Measurements from ENCODE around the gene GLCCI1.
"Not testable (repeated sequence)": the region's sequence is repeated elsewhere in the genome, so short reads cannot be mapped to it uniquely, and the experiment has no call there.

The GLCCI1 gene

DNA sequence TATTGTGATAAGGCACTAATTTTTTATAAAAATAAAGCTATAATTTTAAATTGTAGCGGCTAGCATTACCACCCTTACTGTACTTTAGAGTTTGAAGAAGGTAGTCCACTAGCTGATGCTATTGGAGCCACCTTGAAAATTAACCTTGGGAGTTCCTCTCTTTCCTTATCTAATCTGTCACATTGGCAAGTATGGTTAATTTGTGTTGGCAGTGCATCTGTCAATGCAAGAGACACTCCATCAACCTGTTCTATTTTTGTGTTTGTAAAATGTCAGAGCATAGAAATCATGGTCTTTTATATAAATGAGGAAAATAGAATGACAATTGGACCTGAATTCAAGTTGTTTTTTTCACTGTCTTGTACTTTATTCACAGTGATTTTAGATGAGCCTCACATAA is 20.5 kb downstream of the GLCCI1 start:
- Histone ChIP-seq H3K4me1 (ENCODE audit: control insufficient read depth in 1 of 2, insufficient read depth in 1 of 2, low read depth in 1 of 2, low read length in 1 of 2) (peaks cover 18 to 38% of the 10 kb centered on the region in 2 experiments), H3K27ac (peak overlapping the region; percentile 62)

DNA sequence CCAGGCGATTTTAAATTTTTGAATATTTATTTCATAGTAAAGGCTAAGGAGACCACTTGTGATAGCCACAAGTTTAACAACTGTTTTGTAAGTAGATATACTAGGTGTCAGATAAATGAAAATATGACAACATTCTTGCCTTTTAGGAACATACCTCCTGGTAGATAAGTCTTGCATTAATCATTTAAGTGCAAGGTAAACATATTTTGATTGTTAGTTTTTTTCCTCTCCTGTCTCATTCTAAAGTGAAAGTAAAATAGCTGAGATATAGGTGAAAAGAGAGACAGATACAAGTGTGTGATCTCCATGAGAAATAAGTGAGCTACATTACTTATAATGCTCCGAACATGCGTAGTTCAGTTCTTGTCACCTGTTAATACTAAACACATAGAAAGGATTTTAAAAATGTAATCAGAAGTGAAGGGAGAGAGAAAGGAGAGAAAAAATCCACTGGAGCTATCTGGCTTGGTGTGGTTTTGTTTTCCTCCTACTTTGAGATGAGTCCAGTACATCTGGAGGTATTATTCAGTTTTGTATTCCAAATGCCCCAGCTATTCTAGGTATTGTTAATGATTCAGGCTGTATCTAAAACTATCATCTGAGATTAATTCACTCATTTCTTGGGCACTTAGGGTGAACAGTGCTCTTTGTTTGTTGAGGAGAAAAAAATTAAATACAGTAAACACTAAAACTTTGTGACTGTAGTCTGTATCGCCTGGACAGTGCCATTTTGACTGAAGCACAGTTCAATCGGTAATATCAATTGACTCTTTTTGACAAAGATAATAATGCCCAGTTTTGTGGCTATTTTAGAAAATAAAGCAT is 21.2 kb downstream of the GLCCI1 start:
- TF ChIP-seq, protein P1, sequence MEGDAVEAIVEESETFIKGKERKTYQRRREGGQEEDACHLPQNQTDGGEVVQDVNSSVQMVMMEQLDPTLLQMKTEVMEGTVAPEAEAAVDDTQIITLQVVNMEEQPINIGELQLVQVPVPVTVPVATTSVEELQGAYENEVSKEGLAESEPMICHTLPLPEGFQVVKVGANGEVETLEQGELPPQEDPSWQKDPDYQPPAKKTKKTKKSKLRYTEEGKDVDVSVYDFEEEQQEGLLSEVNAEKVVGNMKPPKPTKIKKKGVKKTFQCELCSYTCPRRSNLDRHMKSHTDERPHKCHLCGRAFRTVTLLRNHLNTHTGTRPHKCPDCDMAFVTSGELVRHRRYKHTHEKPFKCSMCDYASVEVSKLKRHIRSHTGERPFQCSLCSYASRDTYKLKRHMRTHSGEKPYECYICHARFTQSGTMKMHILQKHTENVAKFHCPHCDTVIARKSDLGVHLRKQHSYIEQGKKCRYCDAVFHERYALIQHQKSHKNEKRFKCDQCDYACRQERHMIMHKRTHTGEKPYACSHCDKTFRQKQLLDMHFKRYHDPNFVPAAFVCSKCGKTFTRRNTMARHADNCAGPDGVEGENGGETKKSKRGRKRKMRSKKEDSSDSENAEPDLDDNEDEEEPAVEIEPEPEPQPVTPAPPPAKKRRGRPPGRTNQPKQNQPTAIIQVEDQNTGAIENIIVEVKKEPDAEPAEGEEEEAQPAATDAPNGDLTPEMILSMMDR (IDR thresholded peaks at IDR 0.05): no peak
- peaks cover 12 to 31% of the 10 kb centered on the region in 2 experiments for H3K4me1 ChIP-seq (ENCODE audit: control insufficient read depth in 1 of 2, insufficient read depth in 1 of 2, low read depth in 1 of 2, low read length in 1 of 2)
- no peaks in the 10 kb centered on the region for H3K27me3 ChIP-seq
- no peaks in the 10 kb centered on the region for H3K36me3 ChIP-seq
- H3K27ac ChIP-seq: peak overlapping the region; percentile 62
- H3K9me3 ChIP-seq: no peaks in the 10 kb centered on the region
- no peak overlapping the region for H3K4me3 ChIP-seq (ENCODE audit: low read depth in 1 of 2, low read length in 1 of 2)

More for the DNA sequence above, 20.5 kb downstream of the GLCCI1 start:
- H3K27me3 ChIP-seq: no peaks in the 10 kb centered on the region
- H3K9me3 ChIP-seq: no peaks in the 10 kb centered on the region
- no peaks in the 10 kb centered on the region for H3K36me3 ChIP-seq
- TF ChIP-seq, protein P1 (IDR thresholded peaks at IDR 0.05): no peak
- no peak overlapping the region for H3K4me3 ChIP-seq (ENCODE audit: low read depth in 1 of 2, low read length in 1 of 2)

DNA sequence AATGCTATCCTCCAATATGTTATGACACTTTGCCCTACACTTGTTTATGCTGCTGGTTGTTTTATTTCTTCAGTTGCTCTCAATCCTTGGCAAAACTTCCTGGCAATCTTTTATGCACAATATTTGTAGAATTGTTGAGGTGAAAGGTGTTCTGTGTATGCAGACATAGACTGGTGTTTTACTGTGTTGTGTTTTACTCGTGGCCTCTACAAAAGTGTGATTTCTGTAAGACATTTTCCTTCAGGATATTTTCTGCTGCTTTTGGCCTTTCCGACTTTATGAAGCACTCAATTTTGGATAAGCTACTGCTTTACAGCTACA is 21.8 kb downstream of the GLCCI1 start:
- Histone ChIP-seq H3K9me3 (no peaks in the 10 kb centered on the region), H3K27me3 (no peaks in the 10 kb centered on the region), H3K27ac (peak overlapping the region; percentile 62), H3K4me3 (ENCODE audit: low read depth in 1 of 2, low read length in 1 of 2) (no peak overlapping the region), H3K36me3 (no peaks in the 10 kb centered on the region), H3K4me1 (ENCODE audit: control insufficient read depth in 1 of 2, insufficient read depth in 1 of 2, low read depth in 1 of 2, low read length in 1 of 2) (peaks cover 6 to 25% of the 10 kb centered on the region in 2 experiments)
- TF ChIP-seq, protein P1 (IDR thresholded peaks at IDR 0.05): no peak

DNA sequence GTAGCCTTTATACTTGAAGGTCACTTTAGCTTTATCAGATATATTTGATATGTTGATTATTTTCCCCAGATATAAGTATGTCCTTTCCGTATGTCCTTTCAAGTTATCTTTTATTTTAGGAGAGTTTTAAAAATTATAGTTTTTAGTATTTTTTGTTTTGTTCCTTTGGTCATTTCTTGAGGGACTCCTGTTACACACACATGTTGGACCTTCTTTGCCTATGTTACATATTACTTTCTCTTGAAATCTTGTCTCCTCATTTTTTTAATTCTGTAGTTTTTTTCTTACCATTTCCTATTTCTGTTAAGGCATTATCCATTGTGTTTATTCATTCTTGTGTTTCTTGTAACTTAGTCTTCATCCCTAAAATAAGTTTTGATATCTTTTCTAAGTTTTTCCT is 23.9 kb downstream of the GLCCI1 start:
- Histone ChIP-seq H3K4me3 (ENCODE audit: low read depth in 1 of 2, low read length in 1 of 2) (no peak overlapping the region), H3K9me3 (no peaks in the 10 kb centered on the region), H3K36me3 (no peaks in the 10 kb centered on the region), H3K27ac (no peak overlapping the region), H3K4me1 (ENCODE audit: control insufficient read depth in 1 of 2, insufficient read depth in 1 of 2, low read depth in 1 of 2, low read length in 1 of 2) (peaks cover 5 to 18% of the 10 kb centered on the region in 2 experiments), H3K27me3 (no peaks in the 10 kb centered on the region)
- TF ChIP-seq, protein P1 (IDR thresholded peaks at IDR 0.05): no peak

DNA sequence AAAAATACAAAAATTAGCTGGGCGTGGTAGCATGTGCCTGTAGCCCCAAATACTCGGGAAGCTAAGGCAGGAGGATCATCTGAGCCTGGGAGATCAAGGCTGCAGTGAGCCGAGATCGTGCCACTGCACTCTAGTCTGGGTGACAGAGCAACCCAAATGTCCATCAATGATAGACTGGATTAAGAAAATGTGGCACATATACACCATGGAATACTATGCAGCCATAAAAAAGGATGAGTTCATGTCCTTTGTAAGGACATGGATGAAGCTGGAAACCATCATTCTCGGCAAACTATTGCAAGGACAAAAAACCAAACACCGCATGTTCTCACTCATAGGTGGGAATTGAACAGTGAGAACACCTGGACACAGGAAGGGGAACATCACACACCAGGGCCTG is 26.8 kb downstream of the GLCCI1 start:
- H3K4me3 ChIP-seq (ENCODE audit: low read depth in 1 of 2, low read length in 1 of 2); H3K36me3 ChIP-seq; H3K27me3 ChIP-seq; H3K4me1 ChIP-seq (ENCODE audit: control insufficient read depth in 1 of 2, insufficient read depth in 1 of 2, low read depth in 1 of 2, low read length in 1 of 2); H3K9me3 ChIP-seq; H3K27ac ChIP-seq: not testable (repeated sequence)

DNA sequence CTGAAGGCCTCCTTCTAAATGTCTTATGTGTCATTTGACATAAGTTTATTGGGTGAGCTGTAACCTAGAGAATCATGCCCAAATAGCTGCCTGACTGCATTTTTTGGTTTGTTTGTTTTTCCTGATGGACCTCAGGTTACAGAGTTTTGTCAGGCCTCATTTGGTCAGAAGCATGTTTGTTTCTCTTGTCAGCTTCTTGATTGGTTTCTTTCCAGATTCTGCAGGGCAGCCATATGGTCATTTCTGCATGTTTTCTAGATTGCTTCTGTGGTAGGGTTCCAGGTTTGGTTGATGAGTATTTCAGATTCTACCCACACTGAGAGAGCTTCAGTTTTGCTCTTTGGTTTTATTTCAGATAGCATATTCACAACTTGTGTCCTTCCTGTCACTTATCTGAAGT is 28.0 kb downstream of the GLCCI1 start:
- H3K27ac ChIP-seq: peak overlapping the region; percentile 31
- H3K27me3 ChIP-seq: no peaks in the 10 kb centered on the region
- TF ChIP-seq, protein P1 (IDR thresholded peaks at IDR 0.05): no peak
- no peak overlapping the region for H3K4me3 ChIP-seq (ENCODE audit: low read depth in 1 of 2, low read length in 1 of 2)
- H3K36me3 ChIP-seq: no peaks in the 10 kb centered on the region
- no peaks in the 10 kb centered on the region for H3K9me3 ChIP-seq
- no peaks in the 10 kb centered on the region for H3K4me1 ChIP-seq (ENCODE audit: control insufficient read depth in 1 of 2, insufficient read depth in 1 of 2, low read depth in 1 of 2, low read length in 1 of 2)
